Measurements from ENCODE around the gene ETS1. TPM values are rescaled to one million over a fixed set of nuclear protein-coding genes. Genes with fewer than 3 reads are reported as not detected.
A peak's percentile ranks its signal among the peaks of the same experiment; 100 is the strongest.

ETS1 gene
- total and polyA plus RNA-seq, 8 donors: 70.2 to 139 (median 128) TPM

DNA sequence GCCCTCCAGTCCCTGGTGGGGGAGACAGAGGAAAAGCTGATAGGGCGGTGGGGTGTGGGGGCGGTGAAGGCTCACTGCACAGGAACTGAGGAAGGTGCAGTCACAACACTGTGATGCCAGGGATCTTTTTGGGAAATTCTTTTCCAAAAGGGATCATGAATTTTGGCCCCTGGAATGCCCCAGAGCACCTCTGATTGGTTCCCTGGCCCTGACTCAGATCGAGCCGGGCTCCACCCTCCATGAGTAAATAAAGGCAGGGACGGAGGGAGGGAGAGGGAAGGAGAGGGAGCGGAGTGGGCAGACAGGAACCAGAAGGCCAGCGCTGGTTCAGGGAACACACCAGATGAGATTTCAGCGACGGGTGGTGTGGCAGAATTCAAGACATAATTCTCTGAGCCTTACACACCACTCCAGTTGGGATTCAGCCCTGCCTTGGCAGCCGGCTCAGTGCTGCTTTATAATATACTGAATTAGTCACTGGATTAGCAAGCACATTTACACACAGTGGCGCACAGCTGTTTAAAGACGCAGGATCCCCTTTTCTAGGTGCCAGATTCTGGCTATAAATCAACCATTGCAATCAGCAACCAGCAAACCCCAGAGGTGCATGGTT is 80.3 kb downstream of the ETS1 start:
- Histone ChIP-seq H3K36me3 (peaks cover 0 to 3% of the 10 kb centered on the region in 2 donors), H3K27ac (peak overlapping the region; percentile 75 to 83), H3K4me3 (peak overlapping the region; percentile 2 to 16), H3K4me1 (peaks cover 49 to 98% of the 10 kb centered on the region in 2 donors), H3K9me3 (no peaks in the 10 kb centered on the region), H3K27me3 (no peaks in the 10 kb centered on the region)
- TF ChIP-seq CTCF (IDR thresholded peaks at IDR 0.05): no peak
- intact Hi-C loops (cut with DNase I): no loop called here
- DNase-seq (peak in 3 of 4 donors; percentile 61 to 81 (median 74)), ATAC-seq (peak; percentile 91)

GRCh38 chr11:128506356-128506755 is 81.0 kb downstream of the ETS1 start:
- Histone ChIP-seq H3K36me3 (no peaks in the 10 kb centered on the region), H3K4me1 (peaks cover 57 to 99% of the 10 kb centered on the region in 2 donors), H3K4me3 (no peak overlapping the region), H3K27ac (peak overlapping the region; percentile 75 to 83), H3K9me3 (no peaks in the 10 kb centered on the region), H3K27me3 (no peaks in the 10 kb centered on the region)
- ATAC-seq (no peak), DNase-seq (no peak)
- intact Hi-C loops (cut with DNase I): no loop called here
- TF ChIP-seq CTCF (IDR thresholded peaks at IDR 0.05): no peak

GRCh38 chr11:128505449-128506065 is 81.8 kb downstream of the ETS1 start:
- TF ChIP-seq CTCF (IDR thresholded peaks at IDR 0.05): no peak
- H3K9me3 ChIP-seq: no peaks in the 10 kb centered on the region
- intact Hi-C loops (cut with DNase I): no loop called here
- H3K36me3 ChIP-seq: no peaks in the 10 kb centered on the region
- ATAC-seq: no peak
- H3K27me3 ChIP-seq: no peaks in the 10 kb centered on the region
- peak overlapping the region; percentile 75 to 83 for H3K27ac ChIP-seq
- no peak for DNase-seq
- H3K4me3 ChIP-seq: no peak overlapping the region
- peaks cover 60 to 100% of the 10 kb centered on the region in 2 donors for H3K4me1 ChIP-seq

GRCh38 chr11:128504486-128504885 is 82.9 kb downstream of the ETS1 start:
- DNase-seq (no peak), ATAC-seq (no peak)
- Histone ChIP-seq H3K27me3 (no peaks in the 10 kb centered on the region), H3K4me1 (peaks cover 66 to 100% of the 10 kb centered on the region in 2 donors), H3K4me3 (no peak overlapping the region), H3K9me3 (no peaks in the 10 kb centered on the region), H3K27ac (peak overlapping the region; percentile 41 to 83), H3K36me3 (no peaks in the 10 kb centered on the region)
- TF ChIP-seq CTCF (IDR thresholded peaks at IDR 0.05): no peak
- intact Hi-C loops (cut with DNase I): no loop called here

- no peak for TF ChIP-seq CTCF (IDR thresholded peaks at IDR 0.05)
- Histone ChIP-seq H3K4me3 (no peak overlapping the region), H3K27me3 (no peaks in the 10 kb centered on the region), H3K4me1 (peaks cover 65 to 100% of the 10 kb centered on the region in 2 donors), H3K9me3 (no peaks in the 10 kb centered on the region), H3K36me3 (no peaks in the 10 kb centered on the region), H3K27ac (peak overlapping the region; percentile 63 to 83)
- no peak for DNase-seq
- intact Hi-C loops (cut with DNase I): no loop called here
- no peak for ATAC-seq
Observed at GRCh38 chr11:128503245-128503991, 83.9 kb downstream of the ETS1 start.
